Measurements from ENCODE around the gene RRP8.

Gene RRP8

DNA sequence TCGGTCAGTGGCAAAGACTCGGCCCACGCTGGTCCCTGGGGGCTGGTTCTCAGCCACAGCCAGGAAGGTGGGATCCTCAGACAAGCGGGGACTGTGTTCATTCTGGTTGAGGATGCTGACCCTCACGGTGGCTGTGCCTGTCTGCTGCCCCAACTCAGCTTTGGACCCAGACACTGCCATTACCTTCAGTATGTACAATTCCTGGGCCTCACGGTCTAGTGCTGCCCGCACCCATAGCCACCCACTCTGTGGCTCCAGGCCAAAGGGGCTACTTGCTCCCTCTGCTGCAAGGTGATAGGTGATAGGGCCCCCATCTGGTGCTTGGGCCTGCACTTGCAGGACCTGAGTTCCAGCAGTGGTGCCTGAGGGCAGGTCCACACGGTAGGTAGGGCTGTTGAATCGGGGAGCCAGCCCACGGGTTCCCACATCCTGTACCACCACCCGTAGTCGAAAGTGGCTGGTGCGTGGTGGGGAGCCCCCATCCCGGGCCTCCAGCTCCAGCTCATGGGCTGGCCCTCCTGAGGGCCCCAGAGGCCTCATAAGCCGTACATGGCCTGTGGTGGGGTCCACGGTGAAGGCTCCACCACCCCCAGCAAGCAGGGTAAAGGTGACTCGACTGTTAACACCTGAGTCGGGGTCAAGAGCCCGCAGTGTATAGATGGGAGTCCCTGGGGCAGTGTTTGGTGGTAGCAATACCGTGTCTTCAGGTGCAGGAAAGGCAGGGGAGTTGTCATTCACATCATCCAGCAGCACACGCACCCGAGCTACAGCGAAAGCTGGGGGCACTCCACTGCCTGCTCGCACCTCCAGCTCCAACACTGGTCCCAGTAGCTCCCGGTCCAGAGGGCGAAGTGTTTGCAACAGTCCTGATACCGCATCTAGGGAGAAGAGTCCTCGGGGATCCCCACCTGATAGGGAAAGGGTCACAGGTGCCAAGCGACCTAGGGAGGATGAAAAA lies 29.0 kb upstream of the RRP8 start:
- no peak for DNase-seq

DNA sequence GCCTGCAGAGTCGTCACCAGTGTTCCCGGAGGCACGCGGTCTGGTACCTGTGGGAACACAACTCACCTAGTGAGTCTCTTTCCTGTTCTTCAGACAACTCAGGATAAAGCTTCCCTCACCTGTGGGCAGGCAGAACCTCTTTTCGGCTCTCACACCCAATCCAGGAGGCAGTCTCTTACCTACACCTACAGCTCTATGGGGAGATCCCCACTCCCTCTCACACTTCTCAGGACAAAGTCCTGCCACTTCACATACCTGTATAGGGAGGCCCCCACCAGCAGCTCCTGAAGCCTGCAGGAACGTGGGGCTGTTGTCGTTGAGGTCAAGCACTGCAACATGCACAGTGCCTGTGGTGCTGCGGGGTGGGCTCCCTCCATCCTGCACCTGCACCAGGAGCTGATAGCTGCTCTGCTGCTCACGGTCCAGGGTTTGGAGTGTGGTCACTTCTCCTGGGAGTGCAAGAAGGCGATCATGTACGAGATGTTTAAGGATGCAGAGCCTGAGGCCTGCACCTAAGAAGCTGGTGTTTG lies 28.0 kb upstream of the RRP8 start:
- DNase-seq, result no peak

DNA sequence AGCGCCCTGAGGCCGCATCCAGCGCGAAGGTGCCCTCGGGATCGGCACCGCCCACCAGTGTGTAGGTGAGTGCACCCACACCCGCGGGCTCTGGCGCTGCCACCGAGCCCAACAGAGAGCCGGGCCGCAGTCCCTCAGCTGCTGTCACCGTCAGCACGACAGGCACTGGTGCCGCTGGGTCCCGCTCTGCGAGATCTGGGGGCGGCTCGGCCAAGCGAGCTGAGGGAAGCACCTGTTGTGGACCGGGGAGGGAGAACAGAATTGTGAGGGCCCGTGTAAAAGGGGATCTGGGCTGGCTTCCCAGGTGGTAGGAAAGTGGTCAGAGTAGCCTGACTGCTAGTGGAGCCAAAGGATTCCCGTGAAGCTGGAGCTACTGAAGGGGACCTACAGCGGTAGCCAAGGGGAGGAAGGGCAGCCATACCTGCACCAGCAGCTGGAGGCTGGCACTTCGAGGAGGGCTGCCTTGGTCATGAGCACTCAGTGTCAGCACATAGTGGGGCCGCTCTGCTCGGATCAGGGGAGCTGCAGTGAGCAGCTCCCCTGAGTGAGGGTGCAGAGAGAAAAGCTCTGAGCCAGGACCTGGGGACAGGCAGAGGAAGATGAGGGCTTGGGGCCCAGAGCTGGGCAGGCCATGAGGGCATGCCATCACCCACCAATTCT lies 27.3 kb upstream of the RRP8 start:
- DNase-seq, result no peak

DNA sequence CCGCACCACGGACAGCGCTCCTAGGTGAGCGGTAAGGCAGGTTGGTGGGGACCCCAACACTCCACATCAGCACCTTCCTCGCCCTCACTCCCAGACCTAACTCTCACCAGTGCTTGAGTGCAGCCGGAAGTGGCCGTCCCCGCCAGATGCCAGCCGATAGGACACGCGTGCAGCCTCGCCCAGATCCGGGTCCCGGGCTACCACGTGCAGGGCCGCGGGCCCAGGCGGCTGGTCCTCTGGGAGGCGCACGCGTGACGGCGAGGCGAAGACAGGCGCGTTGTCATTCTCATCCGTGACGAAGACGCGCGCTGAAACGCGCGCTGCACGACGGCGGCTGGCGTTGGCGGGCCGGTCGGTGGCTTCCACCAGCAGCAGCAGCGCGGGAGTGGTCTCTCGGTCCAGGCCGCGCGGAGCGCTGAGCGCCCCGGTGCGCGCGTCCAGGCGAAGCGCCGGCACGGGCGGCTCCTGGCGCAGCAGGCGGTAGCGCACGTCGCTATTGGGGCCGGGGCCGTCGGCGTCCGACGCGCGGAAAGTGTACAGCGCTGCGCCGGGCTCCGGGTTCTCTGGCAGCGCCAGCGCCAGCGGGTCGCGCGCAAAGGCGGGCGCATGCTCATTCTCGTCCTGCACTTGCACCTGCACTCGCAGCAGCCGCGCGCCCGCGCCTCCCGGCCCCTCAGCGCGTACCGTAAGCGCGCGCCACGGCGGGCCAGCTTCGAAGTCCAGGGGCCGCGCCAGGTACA lies 26.6 kb upstream of the RRP8 start:
- no peak for DNase-seq

DNA sequence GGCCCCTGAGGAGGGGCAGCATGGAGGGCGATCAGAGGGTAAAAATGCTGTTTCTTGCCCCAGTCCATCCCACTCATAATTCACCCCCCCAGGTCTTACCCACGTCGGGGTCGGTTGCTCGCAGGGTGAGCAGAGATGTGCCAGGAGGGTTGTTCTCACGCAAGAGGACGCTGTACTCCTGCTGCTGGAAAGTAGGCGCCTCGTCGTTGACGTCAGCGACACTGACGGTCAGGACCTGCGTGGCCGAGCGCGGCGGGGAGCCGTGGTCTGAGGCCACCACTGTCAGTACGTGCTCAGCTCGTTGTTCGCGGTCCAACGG lies 26.1 kb upstream of the RRP8 start:
- no peak for DNase-seq

DNA sequence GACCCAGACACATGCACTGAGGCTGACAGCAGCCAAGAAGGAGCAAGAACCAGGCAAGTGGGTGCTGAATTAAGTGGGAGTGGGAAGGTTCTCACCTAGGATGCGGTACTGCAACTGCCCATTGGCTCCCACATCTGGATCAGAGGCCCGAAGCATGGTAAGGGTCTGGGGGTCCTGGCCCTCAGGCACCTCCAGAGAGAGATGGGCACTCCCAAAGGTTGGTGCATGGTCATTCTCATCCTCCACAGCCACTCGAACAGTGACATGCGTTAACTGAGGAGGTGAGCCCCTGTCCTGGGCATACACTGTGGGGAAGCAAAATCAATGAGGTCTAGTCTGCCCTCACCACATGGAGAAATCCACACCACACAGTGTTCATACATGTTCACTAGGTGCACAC lies 25.1 kb upstream of the RRP8 start:
- no peak for DNase-seq

DNA sequence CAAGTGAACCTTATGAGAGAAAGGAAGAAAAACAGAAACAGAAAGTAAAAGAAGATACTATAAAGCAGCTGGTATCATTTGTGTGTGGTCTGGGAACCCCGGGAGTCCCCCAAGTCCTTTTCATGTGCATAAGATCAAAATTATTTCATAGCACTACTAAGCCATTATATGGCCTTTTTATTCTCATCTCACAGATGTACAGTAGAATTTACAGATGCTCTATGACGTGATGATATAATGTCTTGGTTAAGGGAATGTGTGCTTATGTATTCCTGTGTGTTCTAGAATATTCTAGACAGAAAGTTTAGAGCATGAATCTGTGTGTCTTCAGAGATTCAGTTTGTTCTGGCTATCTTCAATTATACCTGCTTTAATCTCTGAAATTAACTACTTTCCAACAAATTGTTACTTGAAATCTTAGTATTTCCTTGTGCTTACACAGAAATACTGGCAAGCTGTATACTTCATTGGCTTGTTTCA lies 24.4 kb upstream of the RRP8 start:
- no peak for DNase-seq

DNA sequence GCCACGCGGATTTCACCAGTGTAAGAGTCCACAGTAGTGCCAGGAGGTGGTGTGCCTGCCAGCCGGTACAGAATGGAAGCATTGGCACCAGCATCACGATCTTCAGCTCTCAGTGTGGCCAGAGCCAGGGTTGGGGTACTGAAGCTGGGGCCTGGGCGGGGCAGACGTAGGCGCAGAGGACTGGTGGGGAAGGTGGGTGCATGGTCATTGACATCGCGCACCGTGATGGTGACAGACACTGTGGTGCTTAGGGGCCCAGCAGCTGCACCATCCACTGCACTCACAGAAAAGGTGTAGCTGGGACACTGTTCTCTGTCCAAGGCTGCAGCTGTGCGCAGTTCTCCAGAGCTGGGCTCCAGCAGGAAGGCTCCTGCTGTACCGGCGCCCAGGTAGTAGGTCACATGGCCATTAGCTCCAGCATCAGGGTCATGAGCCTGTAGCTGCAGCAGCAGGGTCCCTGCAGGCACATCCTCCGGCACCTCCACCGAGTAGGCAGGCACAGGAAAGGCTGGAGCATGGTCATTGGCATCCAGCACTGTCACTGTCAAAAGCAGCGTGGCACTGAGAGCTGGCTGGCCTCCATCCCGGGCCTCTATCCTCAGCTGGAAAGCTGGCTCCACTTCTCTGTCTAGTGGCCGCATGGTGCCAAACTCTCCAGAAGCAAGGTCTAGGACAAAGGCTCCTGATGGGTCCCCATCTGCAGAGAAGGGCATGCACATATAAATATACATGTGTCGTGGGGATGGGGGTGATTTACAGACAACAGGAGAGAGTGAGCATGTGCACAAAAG lies 23.8 kb upstream of the RRP8 start:
- no peak for DNase-seq

DNA sequence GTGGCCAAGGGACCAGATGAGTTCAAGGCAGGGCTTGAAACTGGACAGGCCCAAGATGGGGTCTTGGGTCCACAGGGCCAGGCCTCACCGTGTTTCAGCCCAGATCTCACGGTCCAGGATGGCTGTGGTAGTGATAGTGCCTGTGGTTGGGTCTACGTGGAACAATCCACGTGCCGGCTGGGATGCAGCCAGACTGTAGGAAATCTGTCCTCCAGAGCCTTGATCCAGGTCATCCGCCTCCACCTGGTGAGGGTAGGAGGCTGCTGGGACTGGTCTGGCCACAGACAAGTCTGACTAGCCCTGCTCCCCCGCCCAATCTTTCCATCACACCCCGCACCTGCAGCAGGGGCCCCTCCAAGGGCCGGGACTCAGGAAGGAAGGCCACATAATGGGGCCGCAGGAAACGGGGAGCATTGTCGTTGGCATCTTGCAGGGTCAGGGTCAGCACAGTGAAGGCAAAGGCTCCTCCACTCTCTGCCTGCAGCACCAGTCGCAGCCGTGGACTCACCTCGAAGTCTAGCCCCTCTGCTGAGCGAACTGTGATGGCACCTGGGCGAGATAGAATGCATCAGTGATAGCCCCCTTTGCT lies 22.5 kb upstream of the RRP8 start:
- DNase-seq, result no peak

DNA sequence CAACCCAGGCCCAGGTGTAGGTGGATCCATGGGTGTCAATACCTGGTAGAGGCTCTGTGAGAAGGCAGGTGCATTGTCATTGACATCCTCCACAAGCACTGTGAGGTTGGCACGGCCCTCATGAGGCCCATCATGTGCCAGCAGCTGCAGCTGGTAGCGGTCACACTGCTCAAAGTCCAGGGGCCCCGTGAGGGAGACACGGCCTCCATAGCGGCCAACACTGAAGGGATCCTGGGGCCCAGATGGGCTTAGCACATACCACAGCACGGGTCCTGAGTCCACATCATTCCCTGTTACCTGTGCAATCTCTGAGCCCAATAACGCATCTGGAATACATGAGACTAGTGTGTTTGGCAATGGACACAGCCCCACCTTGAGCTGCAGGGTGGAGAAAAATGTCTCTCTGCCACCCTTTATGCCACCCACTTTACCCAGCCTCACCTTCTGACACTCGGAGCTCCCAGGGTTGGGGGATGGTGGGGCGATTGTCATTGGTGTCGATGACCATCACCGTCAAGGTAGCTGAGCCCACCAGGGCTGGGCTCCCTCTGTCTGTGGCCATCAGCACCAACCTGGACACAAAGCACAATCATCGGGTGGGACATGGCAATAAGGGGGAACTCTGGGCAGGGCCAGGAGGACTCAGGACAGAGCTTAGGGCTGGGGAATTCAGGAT lies 21.9 kb upstream of the RRP8 start:
- no peak for DNase-seq

DNA sequence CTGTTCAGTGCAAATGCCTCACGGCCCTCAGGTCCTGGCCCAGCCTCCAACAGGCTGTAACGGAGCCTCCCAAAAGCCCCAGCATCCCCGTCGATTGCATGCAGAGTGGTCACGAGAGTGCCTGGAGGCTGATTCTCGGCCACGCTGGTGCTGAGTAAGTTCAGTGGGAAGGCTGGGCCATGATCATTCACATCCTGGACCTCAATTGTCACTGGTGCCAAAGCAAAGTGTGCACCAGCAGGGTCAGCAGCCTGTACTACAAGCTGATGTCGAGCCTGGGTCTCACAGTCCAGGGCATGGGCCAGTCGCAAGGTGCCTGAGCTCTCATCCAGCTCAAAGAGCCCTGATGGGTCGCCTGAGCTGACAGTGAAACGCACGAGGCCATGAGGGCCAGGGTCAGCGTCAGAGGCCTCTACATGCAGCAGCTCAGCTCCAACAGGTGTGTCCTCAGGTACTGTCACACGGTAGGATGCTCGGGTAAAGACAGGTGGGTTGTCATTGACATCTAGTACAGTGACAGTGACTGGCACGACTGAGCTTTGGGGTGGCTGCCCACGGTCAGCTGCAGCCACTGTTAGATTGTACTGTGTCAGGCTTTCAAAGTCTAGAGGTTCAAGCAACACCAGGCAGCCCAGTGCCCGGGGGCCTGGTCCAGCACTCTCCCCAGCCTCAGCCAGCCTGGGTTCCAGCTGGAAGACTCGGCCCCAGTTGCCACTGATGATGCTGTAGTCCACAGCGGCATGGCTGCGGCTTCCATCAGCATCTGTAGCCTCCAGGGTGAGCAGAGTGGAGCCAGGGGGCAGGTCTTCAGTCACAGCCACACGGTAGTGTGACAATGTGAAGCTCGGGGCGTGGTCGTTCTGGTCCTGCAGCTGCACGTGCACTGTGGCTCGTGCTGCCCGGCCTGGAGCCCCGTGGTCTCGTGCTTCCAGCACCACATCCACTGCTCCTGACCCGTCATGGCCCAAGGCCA lies 20.3 kb upstream of the RRP8 start:
- DNase-seq, result no peak

DNA sequence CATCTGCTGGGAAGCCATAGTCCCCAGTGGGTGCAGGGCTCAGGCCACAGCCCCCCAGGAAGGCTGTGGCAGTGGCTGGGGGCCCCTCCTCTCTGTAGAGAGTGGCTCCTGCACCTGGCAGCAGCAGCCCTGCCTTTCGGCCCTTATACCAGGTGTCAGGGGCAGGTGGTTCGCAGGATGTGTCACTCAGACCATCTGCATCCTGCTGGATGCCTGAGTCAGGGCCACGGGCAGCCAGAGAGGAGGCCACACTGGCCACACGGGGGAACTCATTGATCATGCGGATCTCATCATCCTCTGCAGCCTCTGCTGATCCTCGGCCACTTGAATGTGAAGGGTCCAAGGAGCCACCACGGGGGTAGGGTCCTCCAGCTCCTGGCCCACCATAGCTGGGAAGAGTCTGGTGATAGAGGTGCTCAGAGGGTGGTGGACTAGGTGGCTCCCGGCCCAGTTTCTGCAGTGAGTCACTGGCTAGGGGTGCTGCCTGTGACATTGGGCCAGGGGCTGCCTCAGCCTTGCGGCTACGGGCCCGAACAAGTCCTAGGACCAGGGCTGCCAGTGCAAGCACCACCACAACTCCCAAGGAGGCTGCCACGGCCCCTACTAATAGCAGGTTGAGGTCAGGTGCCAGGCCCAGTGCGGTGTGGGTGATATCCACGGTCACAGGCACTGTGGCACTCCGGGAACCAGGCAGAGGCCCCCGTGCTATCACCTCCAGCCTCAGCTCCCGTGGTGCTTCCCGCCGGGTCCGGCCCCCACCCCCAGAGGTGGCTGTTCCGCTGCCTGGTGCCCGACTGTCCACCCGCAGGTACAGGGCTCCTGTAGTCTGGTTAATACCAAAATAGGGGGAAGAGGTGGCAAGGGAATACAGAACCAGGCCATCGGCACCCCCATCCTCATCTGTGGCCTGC lies 19.1 kb upstream of the RRP8 start:
- no peak for DNase-seq

DNA sequence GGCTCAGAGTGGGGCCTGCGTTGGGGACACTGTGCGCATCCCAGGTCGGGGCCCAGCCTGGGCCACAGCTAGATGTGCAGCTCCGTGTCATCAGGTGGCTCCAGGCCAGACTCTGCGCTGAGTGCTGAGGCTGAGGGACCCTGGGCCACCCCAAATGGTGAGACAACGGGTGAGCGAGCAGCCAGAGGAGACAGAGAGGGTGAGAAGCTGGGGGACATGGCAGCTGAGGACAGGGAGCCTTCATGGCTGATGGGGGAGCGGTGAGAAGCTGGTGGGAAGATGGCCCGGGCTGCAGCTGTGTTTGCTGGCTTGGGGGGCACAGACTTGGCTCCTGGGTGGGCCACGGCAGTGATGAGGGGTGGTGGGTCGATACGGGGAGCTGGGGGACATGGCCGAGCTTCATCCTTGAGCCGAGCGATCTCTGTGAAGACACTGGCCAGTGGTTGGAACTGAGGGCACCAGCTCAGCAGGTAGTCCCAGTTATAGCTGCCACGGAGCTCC lies 18.3 kb upstream of the RRP8 start:
- no peak for DNase-seq

DNA sequence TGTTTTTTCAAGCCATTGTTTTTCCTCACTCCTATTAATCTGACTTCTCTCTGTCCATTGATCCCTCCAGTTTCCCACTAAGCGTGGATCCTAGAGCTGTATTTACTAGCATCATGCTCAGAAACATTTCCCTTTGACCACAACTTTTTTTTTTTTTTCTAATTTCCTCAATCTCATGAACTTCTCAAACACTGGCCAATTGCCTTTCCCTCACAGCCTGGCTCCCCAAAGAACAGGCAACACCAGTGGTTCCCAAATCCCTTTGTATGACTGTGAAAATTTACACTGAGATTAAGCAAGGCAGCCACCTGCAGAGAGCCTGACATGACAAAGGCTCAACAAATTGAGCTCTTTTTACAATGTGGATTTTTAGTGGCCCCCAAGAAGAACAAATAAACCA lies 17.2 kb upstream of the RRP8 start:
- DNase-seq, result no peak

DNA sequence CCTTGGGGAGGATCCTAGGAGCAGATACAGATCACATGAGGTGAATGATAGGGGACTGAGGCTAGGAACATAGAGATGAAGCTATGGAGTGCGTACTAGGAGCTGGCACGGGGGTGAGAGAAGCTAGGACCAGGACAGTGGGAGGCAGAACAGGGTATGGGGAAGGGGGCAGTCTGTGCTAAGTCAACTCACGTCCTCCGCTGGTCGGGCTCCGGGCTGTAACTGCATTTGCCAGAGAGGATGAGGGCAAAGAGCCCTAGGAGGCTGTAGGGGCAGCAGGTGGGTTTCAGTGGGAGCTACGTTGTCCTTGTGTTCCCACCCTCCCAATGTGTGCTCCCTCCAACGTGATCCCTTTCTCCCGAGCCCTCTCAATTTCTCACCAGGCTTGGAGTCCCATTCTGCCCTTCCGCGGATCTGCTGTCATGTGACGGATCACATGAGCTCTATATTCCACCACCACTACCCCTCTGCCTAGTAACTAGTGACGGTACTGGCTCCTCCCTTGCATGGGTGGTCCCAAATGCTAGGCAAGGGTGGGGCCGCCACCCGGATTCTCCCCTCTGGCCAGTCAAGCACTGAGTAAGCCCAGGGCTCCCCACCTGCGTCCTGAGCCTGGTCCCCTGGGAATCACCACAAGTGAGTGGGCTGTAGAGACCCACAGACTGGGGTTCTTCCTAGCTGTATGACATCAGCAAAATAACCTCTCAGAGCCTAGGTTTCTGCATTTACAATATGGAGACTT lies 15.8 kb upstream of the RRP8 start, which contains the start of gene TPP1:
TSS of gene TPP1 (minus strand) at position 419 of the 742 bp plus-strand sequence. CDS start at position 397, 22 bp downstream.
- peak; percentile 93 for DNase-seq

DNA sequence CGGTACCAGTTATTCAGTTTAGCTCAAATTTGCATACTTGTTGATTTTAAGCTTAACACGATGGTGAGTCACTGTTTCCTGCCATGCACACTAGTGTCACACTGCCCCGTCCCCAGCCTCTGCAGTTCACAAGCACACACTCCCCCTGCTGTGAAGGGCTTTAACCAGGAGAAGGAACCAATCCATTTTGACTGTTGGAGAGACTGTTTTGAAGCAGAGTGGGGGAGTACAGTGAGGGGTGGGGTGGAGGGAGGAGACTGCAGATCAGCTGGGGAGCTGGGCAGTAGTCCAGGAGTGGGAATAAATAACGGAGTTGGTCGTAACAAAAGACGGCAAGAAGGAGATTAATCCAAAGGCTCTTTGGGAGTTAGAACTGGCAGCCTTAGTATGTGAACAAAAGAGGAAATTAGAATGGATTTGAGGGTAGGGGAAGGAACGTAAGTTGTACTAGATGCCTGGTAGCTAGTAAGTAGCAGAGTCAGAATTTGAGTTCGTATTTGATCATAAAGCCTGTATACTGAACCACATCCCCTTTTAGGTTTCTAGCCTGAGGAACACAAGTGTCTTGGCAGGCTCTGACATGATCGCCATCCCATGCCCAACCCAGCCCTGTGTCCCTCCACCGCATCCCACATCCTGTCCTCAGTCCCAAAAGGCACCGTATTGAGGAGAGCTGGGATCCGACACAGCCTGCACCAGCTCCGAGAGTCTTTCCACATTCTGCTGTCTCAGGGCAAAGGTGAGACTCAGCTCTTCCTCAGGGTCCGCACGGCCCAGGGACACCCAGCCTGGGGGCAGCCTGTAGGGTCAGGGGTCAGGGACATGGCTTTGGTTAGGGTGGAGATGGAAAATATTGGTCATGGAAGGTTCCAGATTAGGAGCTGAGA lies 14.9 kb upstream of the RRP8 start:
- no peak for DNase-seq

DNA sequence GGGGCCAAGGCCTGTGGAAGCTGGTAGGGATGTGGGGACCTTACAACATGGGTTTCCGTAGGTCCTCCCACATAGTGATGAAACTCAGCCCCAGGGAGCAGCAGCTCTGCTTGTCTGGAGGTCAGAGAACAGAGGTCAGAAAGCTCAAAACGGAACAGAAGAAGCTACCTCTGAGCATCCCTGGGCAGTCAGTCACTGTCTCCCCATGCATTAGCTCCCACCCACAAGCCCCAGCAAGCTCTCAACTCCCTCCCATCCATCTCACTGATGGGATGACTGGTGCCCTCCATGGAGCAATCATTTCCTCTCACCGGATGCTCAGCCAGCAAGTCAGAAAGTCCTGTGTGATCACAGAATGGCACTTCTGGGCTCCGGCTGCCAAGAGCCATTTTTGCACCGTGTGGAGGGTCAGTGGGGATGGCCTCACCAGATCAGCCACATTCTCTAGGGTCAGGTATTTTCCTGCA lies 13.9 kb upstream of the RRP8 start:
- DNase-seq, result no peak
